Endothelial cell (in vitro differentiated cells): ENCODE measurements around the gene PEPD. TPM values are rescaled to one million over a fixed set of nuclear protein-coding genes. Genes with fewer than 3 reads are reported as not detected.

ENCODE experiments used
- DNase-seq: peaks from one replicate; pipeline ENCODE4 v3.0.0; 2021; ENCODE audit warnings: low spot score
- H3K27ac Mint-ChIP-seq: one replicate; pipeline ENCODE4 v1.8.0; 2021; ENCODE audit warnings: mixed read lengths, inconsistent platforms; ENCODE audit not compliant: unreplicated experiment
- H3K27me3 Mint-ChIP-seq: one replicate; pipeline ENCODE4 v1.8.0; 2021; ENCODE audit warnings: mild to moderate bottlenecking, moderate library complexity, mixed read lengths, inconsistent platforms; ENCODE audit not compliant: unreplicated experiment
- H3K36me3 Mint-ChIP-seq: one replicate; pipeline ENCODE4 v1.8.0; 2021; ENCODE audit warnings: mild to moderate bottlenecking, low read depth, mixed read lengths, inconsistent platforms; ENCODE audit not compliant: unreplicated experiment
- H3K4me1 Mint-ChIP-seq: one replicate; pipeline ENCODE4 v1.8.0; 2021; ENCODE audit warnings: mild to moderate bottlenecking, mixed read lengths, inconsistent platforms; ENCODE audit not compliant: unreplicated experiment
- H3K4me3 Mint-ChIP-seq: one replicate; pipeline ENCODE4 v1.8.0; 2021; ENCODE audit warnings: mild to moderate bottlenecking, mixed read lengths, inconsistent platforms; ENCODE audit not compliant: unreplicated experiment
- H3K9me3 Mint-ChIP-seq: one replicate; pipeline ENCODE4 v1.8.0; 2021; ENCODE audit warnings: mixed read lengths, inconsistent platforms; ENCODE audit not compliant: unreplicated experiment
- total RNA-seq: library from RNA; stranded (reverse); fragmentation: NEBNext Ultra II Directional; extraction: Animal tissue kit (Norgen Biotek cat#: 25700); gene quantifications from one replicate; pipeline ENCODE4 v1.2.1, GENCODE V29; 2021; ENCODE audit not compliant: unreplicated experiment
- TF ChIP-seq, protein P1 (sequence below): fragments of 200-600 bp; sonication (generic); IDR thresholded peaks from one replicate; pipeline ENCODE4 v1.5.0; 2021; ENCODE audit warnings: antibody characterized with exemption; ENCODE audit not compliant: unreplicated experiment

The PEPD gene
- total RNA-seq, 1 donor from 2014 or later, result 40.5 TPM

DNA sequence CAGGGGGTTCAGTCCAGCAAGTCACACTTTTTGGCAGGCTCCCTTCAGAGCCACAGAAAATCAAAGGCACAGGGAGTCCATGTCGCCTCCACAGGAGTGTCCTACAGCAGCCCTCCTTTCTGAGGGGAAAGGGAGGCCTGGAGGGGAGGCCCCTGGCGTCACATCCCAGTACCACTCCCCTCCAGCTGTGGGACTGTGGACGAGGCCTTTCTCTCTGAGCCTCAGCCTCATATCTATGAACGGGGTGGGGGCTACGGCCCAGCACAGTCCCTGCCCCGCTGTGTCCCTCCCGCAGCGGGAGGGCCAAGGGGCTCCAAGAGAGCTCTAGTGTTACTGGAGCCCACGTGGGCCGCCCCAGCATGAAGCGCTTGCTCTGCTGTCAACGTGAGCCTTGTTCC is 23.8 kb downstream of the PEPD start:
- Mint-ChIP-seq H3K27ac (no peak overlapping the region), H3K36me3 (peaks cover 4% of the 10 kb centered on the region), H3K27me3 (no peaks in the 10 kb centered on the region), H3K4me3 (no peak overlapping the region), H3K4me1 (no peaks in the 10 kb centered on the region), H3K9me3 (no peaks in the 10 kb centered on the region)
- no peak for DNase-seq
- TF ChIP-seq, protein P1, sequence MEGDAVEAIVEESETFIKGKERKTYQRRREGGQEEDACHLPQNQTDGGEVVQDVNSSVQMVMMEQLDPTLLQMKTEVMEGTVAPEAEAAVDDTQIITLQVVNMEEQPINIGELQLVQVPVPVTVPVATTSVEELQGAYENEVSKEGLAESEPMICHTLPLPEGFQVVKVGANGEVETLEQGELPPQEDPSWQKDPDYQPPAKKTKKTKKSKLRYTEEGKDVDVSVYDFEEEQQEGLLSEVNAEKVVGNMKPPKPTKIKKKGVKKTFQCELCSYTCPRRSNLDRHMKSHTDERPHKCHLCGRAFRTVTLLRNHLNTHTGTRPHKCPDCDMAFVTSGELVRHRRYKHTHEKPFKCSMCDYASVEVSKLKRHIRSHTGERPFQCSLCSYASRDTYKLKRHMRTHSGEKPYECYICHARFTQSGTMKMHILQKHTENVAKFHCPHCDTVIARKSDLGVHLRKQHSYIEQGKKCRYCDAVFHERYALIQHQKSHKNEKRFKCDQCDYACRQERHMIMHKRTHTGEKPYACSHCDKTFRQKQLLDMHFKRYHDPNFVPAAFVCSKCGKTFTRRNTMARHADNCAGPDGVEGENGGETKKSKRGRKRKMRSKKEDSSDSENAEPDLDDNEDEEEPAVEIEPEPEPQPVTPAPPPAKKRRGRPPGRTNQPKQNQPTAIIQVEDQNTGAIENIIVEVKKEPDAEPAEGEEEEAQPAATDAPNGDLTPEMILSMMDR, result no peak

DNA sequence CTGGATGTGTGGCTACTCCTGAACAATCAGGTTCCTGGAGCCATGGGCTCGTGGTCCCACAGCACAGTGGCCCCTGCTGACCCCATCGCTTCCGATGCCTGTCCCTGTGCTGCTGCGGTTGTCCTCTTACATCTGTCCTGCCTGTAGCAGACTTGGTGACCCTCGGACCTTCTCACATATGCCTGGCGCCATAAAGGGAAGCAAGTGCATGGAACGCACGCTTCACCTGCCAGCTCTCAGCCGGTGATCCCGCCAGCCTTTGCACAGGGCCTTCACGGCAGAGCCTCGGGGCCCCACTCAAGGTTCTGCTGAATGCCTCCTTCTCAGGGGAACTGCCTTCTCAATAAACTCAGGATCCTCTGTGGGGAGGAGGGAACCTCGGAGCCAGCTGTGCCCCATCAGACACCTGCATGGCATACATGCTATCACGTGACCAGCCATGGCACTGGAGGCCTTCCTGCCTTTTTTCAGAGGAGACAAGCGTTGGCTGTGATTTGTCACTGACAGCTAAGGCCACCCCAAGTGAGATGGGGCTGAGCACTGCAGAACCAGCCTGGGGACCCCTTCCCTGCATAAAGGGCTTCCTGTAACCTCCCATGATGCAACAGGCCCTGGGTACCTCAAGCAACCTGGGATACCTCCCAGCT is 24.3 kb downstream of the PEPD start:
- TF ChIP-seq, protein P1, result no peak
- Mint-ChIP-seq H3K36me3 (peaks cover 4% of the 10 kb centered on the region), H3K4me1 (no peaks in the 10 kb centered on the region), H3K4me3 (no peak overlapping the region), H3K27ac (no peak overlapping the region), H3K9me3 (no peaks in the 10 kb centered on the region), H3K27me3 (no peaks in the 10 kb centered on the region)
- no peak for DNase-seq

DNA sequence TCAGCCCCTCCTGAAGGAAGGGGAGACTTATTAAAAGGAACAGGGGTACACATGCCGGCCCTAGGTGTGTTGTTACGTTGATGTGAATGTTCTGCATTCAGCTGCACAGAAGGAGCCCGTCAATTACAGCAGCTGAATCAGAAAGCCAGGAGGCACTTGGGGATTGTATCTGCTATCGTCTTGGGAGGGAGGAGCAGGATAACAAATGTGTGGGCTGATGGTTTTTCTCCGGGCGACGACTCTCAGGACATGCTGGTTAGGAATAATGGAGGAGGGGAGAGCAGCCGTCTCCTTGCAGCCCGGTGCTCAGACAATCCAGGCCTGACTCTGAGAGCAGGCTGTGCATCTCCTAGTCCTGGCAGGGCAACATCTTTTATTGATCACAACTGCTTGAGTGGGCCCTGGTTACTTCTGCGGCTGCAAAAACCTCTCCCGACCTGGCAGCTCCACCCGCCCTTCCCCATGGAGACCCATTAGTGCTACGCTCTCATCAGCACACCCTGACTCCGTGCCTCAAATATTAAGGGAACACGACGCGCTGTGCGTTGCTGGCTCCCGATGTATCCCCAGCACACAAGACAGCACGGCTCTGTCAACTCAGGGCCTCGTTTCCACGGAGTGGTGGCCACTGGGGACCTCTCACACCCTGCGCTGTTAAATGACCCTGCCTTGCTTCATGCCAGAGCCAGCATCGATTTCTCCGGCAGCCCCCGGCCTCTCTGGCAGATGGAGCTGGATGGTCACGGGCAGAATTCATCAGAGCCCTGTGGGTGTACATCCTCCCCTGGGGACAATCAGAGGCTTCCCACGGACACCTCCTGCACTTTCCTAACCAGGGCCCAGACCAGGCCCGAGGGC is 25.3 kb downstream of the PEPD start:
- no peak for DNase-seq
- TF ChIP-seq, protein P1, result no peak
- Mint-ChIP-seq H3K36me3 (peaks cover 4% of the 10 kb centered on the region), H3K9me3 (no peaks in the 10 kb centered on the region), H3K27ac (no peak overlapping the region), H3K4me1 (no peaks in the 10 kb centered on the region), H3K4me3 (no peak overlapping the region), H3K27me3 (no peaks in the 10 kb centered on the region)

DNA sequence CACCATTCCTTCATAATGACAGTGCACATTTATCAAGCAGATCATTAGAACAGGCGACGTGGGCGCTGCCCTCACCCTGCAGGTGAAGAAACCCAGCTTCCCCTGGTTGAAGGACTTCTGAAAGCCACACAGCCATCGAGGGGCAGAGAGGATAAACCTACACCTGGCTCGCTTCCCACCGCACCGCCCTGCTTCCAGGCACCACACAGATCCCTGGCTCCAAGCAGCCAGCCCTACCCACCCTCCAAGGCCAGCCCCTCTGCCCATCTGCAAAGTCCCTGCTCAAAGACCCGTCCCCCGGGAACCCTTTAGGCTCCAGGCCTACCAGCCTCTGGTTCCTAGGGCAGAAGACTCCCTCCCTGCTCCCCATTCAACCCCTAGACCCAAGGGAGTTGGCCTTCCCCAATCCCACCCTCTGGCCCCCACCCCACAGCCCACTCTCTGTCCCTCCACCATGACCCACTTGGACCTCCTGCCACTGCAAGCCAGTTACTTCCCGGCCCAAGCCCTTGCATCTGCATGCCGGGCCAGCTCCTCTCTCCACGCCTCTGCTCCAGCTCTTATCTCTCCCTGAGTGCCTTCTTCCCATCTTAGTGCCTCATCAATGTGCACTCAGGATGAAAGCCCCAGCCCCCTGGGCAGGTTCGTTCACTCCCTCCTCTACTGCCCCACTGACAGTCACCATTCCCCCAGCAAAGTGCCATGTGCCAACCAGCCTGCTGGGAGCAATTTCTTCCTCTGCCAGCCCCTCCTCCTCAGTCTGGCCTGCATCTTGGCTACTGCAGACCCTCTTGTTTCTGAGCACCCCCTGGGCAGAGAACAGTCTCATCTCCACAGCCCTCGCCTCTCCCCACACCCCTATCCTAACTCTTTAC is 28.0 kb downstream of the PEPD start:
- Mint-ChIP-seq H3K4me3 (no peak overlapping the region), H3K36me3 (peaks cover 4% of the 10 kb centered on the region), H3K9me3 (no peaks in the 10 kb centered on the region), H3K27me3 (no peaks in the 10 kb centered on the region), H3K27ac (no peak overlapping the region), H3K4me1 (no peaks in the 10 kb centered on the region)
- TF ChIP-seq, protein P1, result no peak
- DNase-seq, result no peak
